Gastroesophageal sphincter (tissue), 4 donors: ENCODE data around the gene NR5A2. TPM values are rescaled to one million over a fixed set of nuclear protein-coding genes. Genes with fewer than 3 reads are reported as not detected.

Source experiments
- ATAC-seq: fragments of 150-250 bp; one replicate; pipeline ENCODE4 v1.9.1; 2016; ENCODE audit warnings: mild to moderate bottlenecking, moderate library complexity
- H3K27ac ChIP-seq, 4 donors: fragments of 200-600 bp; sonication (generic) in 3 of 4; 1 replicate in 3 of 4; 2 replicates in 1 of 4; pipeline ENCODE4 v1.5.1; 2016 to 2019
- H3K27me3 ChIP-seq: fragments of 200-600 bp; sonication (generic); one replicate; pipeline ENCODE4 v1.5.1; 2019
- H3K36me3 ChIP-seq, 2 donors: fragments of 200-600 bp; sonication (generic); one replicate each; pipeline ENCODE4 v1.5.1; 2019; ENCODE audit warnings: control low read depth in 1 of 2
- H3K4me1 ChIP-seq, 3 donors: fragments of 200-600 bp; sonication (generic); 1 replicate in 2 of 3; 2 replicates in 1 of 3; pipeline ENCODE4 v1.5.1; 2016 to 2019; ENCODE audit warnings: control low read depth in 2 of 3
- H3K4me3 ChIP-seq, 2 donors: fragments of 200-600 bp; sonication (generic); one replicate each; pipeline ENCODE4 v1.5.1; 2019; ENCODE audit warnings: mild to moderate bottlenecking in 1 of 2, moderate library complexity in 1 of 2
- H3K9me3 ChIP-seq, 3 donors: fragments of 200-600 bp; sonication (generic); one replicate each; pipeline ENCODE4 v1.5.1; 2017 to 2019; ENCODE audit warnings: control low read depth in 2 of 3
- CTCF ChIP-seq, 4 experiments: fragments of 200-600 bp in 2 of 4; fragments of 450-650 bp in 2 of 4; sonication (generic) in 1 of 4; IDR thresholded peaks; one replicate each; pipeline ENCODE4 v1.5.1; 2017 to 2019; ENCODE audit warnings: antibody characterized with exemption in 4 of 4, mild to moderate bottlenecking in 2 of 4, moderate library complexity in 2 of 4
- EP300 ChIP-seq: sonication (generic); formaldehyde crosslinking; IDR thresholded peaks from one replicate; pipeline ENCODE4 v1.6.1; 2017; ENCODE audit warnings: antibody characterized with exemption, mild to moderate bottlenecking
- POLR2A ChIP-seq, 2 donors: fragments of 450-650 bp; IDR thresholded peaks; one replicate each; pipeline ENCODE4 v1.6.1; 2017; ENCODE audit warnings: antibody characterized with exemption in 2 of 2, mild to moderate bottlenecking in 2 of 2, moderate library complexity in 1 of 2
- POLR2AphosphoS5 ChIP-seq: sonication (generic); formaldehyde crosslinking; IDR thresholded peaks from one replicate; pipeline ENCODE4 v1.6.1; 2017; ENCODE audit warnings: antibody characterized with exemption
- WGBS, 2 donors: methylation state at CpG; one replicate each; pipeline ENCODE4 v1.1.5; 2018; ENCODE audit warnings: low coverage in 1 of 2; 5-methylcytosine and 5-hydroxymethylcytosine counted together
- small RNA-seq, 4 donors: library from RNA; depleted of rRNA; stranded (forward); fragments of <200 nt; gene quantifications; one replicate each; pipeline ENCODE3, GENCODE V24; 2016
- total RNA-seq, 4 donors: library from RNA; depleted of rRNA; stranded (reverse); fragments of >200 nt; gene quantifications; one replicate each; pipeline ENCODE4 v1.1.0, GENCODE V29; 2016

The NR5A2 gene
- total RNA-seq, 4 donors from 2014 or later, result 2.0 to 4.2 (median 3.1) TPM

- ATAC-seq, result no peak
- no peaks in the 10 kb centered on the region for H3K36me3 ChIP-seq
- 73% methylated on average over 1 of the region's 1 CpG; no CpG with 5 or more reads in 1 of the 2 donors for WGBS, 2 donors
- no peak overlapping the region for H3K27ac ChIP-seq
- no peaks in the 10 kb centered on the region for H3K9me3 ChIP-seq
- no peak for TF ChIP-seq CTCF (IDR thresholded peaks at IDR 0.05)
- TF ChIP-seq POLR2AphosphoS5, result no peak
- TF ChIP-seq EP300, result no peak
- TF ChIP-seq POLR2A (IDR thresholded peaks at IDR 0.05), result no peak
- no peaks in the 10 kb centered on the region for H3K4me1 ChIP-seq
- H3K27me3 ChIP-seq, result no peaks in the 10 kb centered on the region
- H3K4me3 ChIP-seq, result no peak overlapping the region
These were observed 199.4 kb downstream of the NR5A2 start for GRCh38 chr1:200226969-200227303.

Small RNA genes lying within 50 kb of the gene (small RNA-seq; reads per million reads assigned to genes)
- 0 reads per million in 4 donors for gene RNU6-570P
- 0 reads per million in 4 donors for gene RNU6-609P
- gene RNU6-716P, result 0 reads per million in 4 donors
